GM10266 (cell line): Measurements from ENCODE around the gene TCAP.

Source experiments
- DNase-seq: peaks from one replicate; pipeline ENCODE4 v3.0.0; 2012; ENCODE audit errors: extremely low spot score
- TF ChIP-seq, protein P1 (sequence below): IDR thresholded peaks from 2 replicates; pipeline ENCODE4 v1.5.1; 2012; ENCODE audit warnings: mild to moderate bottlenecking, low read depth; ENCODE audit not compliant: control insufficient read depth, insufficient read depth; ENCODE audit errors: missing control alignments

TCAP gene

GRCh38 chr17:39669897-39670735 is 5.0 kb downstream of the TCAP start:
- TF ChIP-seq, protein P1, sequence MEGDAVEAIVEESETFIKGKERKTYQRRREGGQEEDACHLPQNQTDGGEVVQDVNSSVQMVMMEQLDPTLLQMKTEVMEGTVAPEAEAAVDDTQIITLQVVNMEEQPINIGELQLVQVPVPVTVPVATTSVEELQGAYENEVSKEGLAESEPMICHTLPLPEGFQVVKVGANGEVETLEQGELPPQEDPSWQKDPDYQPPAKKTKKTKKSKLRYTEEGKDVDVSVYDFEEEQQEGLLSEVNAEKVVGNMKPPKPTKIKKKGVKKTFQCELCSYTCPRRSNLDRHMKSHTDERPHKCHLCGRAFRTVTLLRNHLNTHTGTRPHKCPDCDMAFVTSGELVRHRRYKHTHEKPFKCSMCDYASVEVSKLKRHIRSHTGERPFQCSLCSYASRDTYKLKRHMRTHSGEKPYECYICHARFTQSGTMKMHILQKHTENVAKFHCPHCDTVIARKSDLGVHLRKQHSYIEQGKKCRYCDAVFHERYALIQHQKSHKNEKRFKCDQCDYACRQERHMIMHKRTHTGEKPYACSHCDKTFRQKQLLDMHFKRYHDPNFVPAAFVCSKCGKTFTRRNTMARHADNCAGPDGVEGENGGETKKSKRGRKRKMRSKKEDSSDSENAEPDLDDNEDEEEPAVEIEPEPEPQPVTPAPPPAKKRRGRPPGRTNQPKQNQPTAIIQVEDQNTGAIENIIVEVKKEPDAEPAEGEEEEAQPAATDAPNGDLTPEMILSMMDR: no peak

DNA sequence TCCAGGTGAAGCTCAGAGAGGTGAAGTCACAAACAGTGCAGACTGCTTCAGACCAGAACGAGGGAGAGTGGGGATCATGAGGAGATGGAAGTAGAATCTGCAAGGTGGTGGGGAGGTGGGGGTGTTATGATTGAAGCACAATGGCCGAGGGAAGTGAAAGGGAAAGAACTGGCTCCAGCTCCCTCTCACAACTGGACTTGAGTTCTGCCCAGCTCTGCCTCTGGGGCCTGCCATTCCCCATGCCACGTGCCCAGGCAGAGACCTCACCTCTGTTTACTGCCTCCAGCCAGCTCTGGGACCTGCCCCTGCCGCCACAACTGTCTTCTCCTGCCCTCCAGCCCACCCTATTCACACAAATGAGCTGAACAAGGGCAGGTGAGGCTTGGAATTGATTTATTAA is 5.6 kb downstream of the TCAP start:
- TF ChIP-seq, protein P1: no peak
- DNase-seq: no peak

More at GRCh38 chr17:39669897-39670735, 5.0 kb downstream of the TCAP start:
- no peak for DNase-seq

- DNase-seq: no peak
Measured at GRCh38 chr17:39671651-39672521, 6.7 kb downstream of the TCAP start.

DNA sequence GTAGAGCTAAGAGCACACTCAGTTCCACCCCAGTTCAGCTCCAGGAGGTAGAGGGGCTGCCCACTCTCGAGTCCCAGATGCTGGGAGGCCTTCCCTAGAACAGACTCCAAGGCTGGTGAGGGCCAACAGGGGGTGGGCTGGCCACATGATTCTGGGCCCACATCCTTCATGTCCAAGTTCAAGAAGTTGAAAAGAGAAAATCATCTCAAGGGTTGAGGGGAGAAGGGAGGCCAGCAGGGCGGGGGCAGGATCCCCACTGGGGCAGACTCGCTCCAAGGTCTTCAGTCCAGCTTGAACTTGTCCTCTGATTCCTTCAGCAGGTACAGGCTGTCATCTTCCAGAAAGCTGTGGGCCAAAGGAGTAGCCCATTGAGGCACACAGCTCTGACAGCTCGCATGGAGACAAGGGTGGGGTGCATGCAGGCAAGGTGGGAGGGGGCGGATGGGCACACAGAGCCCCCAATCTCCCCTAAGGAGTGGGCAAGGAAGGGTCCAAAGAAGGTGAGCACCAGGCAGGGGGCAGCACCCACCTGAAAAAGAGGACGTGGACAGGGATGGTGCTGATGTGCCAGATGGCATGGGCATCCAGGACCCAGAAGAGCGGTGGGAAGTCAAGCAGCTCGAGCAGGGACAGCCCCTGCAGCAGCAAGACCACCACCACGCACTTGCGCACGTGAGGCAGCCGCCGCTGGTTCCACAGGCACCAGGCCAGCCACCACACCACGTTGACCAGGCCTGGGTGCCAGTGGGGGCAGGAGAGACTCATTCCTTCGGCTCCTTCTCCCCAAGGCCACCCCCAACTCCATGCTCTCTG is 7.6 kb downstream of the TCAP start:
- DNase-seq: no peak
- TF ChIP-seq, protein P1: no peak

More at GRCh38 chr17:39671651-39672521, 6.7 kb downstream of the TCAP start:
- TF ChIP-seq, protein P1: peak; percentile 53

GRCh38 chr17:39673335-39674081 is 8.4 kb downstream of the TCAP start:
- TF ChIP-seq, protein P1: no peak
- no peak for DNase-seq

- TF ChIP-seq, protein P1: no peak
- no peak for DNase-seq
Measured at GRCh38 chr17:39674179-39674578, 9.0 kb downstream of the TCAP start.
